ENCODE data around the gene CLIC5. TPM values are rescaled to one million over a fixed set of nuclear protein-coding genes. Genes with fewer than 3 reads are reported as not detected.

Gene CLIC5
- total and polyA plus RNA-seq, 2 of the 8 experiments (the other 6 are each of a cell fraction or from before 2014, with no cell fraction given) = 0.12 to 0.15 TPM

- Histone ChIP-seq H2BK12ac (ENCODE audit: low read depth, low read length) (no peak overlapping the region), H3K27ac (ENCODE audit: low read depth, low read length) (no peak overlapping the region), H3K4ac (replicated peaks; ENCODE audit: insufficient read length, low read depth, low read length) (no peak overlapping the region), H3K23me2 (ENCODE audit: low read depth, low read length) (no peaks in the 10 kb centered on the region), H3K27me3 (replicated peaks in 1 of 4; ENCODE audit: control insufficient read depth in 3 of 4, extremely low read depth in 1 of 4, insufficient read depth in 3 of 4, low read length in 3 of 4) (no peaks in the 10 kb centered on the region), H4K20me1 (replicated peaks in 1 of 2; ENCODE audit: control insufficient read depth in 1 of 2, insufficient read depth in 2 of 2, low read length in 2 of 2) (no peaks in the 10 kb centered on the region), H3K14ac (ENCODE audit: insufficient read length) (no peak overlapping the region), H2BK20ac (ENCODE audit: low read length) (no peak overlapping the region), H2AK5ac (ENCODE audit: low read depth, low read length) (no peak overlapping the region), H2BK15ac (ENCODE audit: low read length) (no peak overlapping the region), H3K4me1 (replicated peaks in 1 of 4; ENCODE audit: control insufficient read depth in 3 of 4, insufficient read depth in 4 of 4, low read length in 3 of 4) (no peaks in the 10 kb centered on the region), H3K9ac (replicated peaks in 1 of 4; ENCODE audit: extremely low read depth in 1 of 4, low read depth in 3 of 4, low read length in 3 of 4) (no peak overlapping the region), H4K91ac (replicated peaks; ENCODE audit: insufficient read length, low read length) (no peak overlapping the region), H2BK120ac (replicated peaks; ENCODE audit: low read depth, low read length) (no peak overlapping the region), H3K36me3 (ENCODE audit: control insufficient read depth in 2 of 4, insufficient read depth in 4 of 4, low read length in 3 of 4) (no peaks in the 10 kb centered on the region), H3K79me1 (ENCODE audit: low read depth, low read length) (no peaks in the 10 kb centered on the region), H3K4me2 (ENCODE audit: insufficient read depth in 1 of 2, low read depth in 2 of 2, low read length in 2 of 2) (no peak overlapping the region), H2BK5ac (ENCODE audit: low read depth, low read length) (no peak overlapping the region), H2AFZ (ENCODE audit: low read length) (peak overlapping the region; percentile 55), H3K23ac (ENCODE audit: insufficient read length) (no peak overlapping the region), H4K8ac (ENCODE audit: extremely low read depth, insufficient read depth, low read length) (no peak overlapping the region), H3K56ac (replicated peaks; ENCODE audit: insufficient read length, low read depth, low read length) (no peak overlapping the region), H3K4me3 (ENCODE audit: extremely low read depth in 1 of 4, insufficient read depth in 2 of 4, low read depth in 3 of 4, low read length in 4 of 4) (no peak overlapping the region), H4K5ac (ENCODE audit: insufficient read length, low read depth, low read length) (no peak overlapping the region), H3K79me2 (ENCODE audit: control insufficient read depth in 1 of 2, insufficient read depth in 2 of 2, low read length in 2 of 2) (no peaks in the 10 kb centered on the region), H3K9me3 (ENCODE audit: insufficient read depth in 2 of 2, low read depth in 1 of 2, low read length in 1 of 2) (no peaks in the 10 kb centered on the region), H3K18ac (ENCODE audit: extremely low read depth, low read length) (no peak overlapping the region)
- 86% methylated on average over 2 of the region's 2 CpGs; no CpG with 5 or more reads in 1 of the 2 experiments for WGBS, 2 experiments (ENCODE audit: extremely low coverage in 1 of 2, insufficient coverage in 1 of 2, insufficient read length in 1 of 2, insufficient replicate concordance in 2 of 2, low coverage in 1 of 2, low lambda C conversion rate in 2 of 2, missing lambda C conversion rate in 1 of 2)
- FAIRE-seq = no peak
- ChIA-PET POLR2A (ENCODE audit: partially characterized antibody) (no interaction called here), CTCF (ENCODE audit: partially characterized antibody) (no interaction called here)
- no peak for DNase-seq (ENCODE audit: low read depth in 1 of 2, low spot score in 2 of 2)
- no peak for TF ChIP-seq SUZ12 (IDR thresholded peaks at IDR 0.05; ENCODE audit: low read length)
- TF ChIP-seq NANOG (IDR thresholded peaks at IDR 0.05; ENCODE audit: insufficient read depth, low read depth, low read length, poor library complexity, severe bottlenecking) = no peak
- TF ChIP-seq KDM4A (IDR thresholded peaks at IDR 0.05; ENCODE audit: low read depth, low read length, severe bottlenecking) = no peak
- TF ChIP-seq SP1 (IDR thresholded peaks at IDR 0.05; ENCODE audit: low read depth, low read length) = no peak
- TF ChIP-seq POLR2A (IDR thresholded peaks at IDR 0.05; ENCODE audit: control extremely low read depth in 1 of 2, low read depth in 2 of 2, low read length in 2 of 2) = no peak
- TF ChIP-seq JUND (IDR thresholded peaks at IDR 0.05; ENCODE audit: low read length) = no peak
- no peak for TF ChIP-seq BRCA1 (IDR thresholded peaks at IDR 0.05; ENCODE audit: low read depth, low read length)
- no peak for TF ChIP-seq ZNF274 (IDR thresholded peaks at IDR 0.05; ENCODE audit: borderline replicate concordance, extremely low read depth, low read length)
- no peak for TF ChIP-seq KDM5A (IDR thresholded peaks at IDR 0.05; ENCODE audit: low read length)
- no peak for TF ChIP-seq RNF2 (IDR thresholded peaks at IDR 0.05; ENCODE audit: borderline replicate concordance, low read depth, low read length, missing control alignments, poor library complexity, severe bottlenecking)
- no peak for TF ChIP-seq CBX5 (IDR thresholded peaks at IDR 0.05; ENCODE audit: low read depth, low read length)
- TF ChIP-seq RFX5 (IDR thresholded peaks at IDR 0.05; ENCODE audit: borderline replicate concordance, low read depth, low read length) = no peak
- no peak for TF ChIP-seq ATF3 (IDR thresholded peaks at IDR 0.05; ENCODE audit: insufficient read depth, low read depth, low read length)
- no peak for TF ChIP-seq EGR1 (IDR thresholded peaks at IDR 0.05; ENCODE audit: borderline replicate concordance, low read depth, low read length)
- no peak for TF ChIP-seq TBP (IDR thresholded peaks at IDR 0.05; ENCODE audit: low read depth, low read length)
Measured at GRCh38 chr6:45988635-45989034, 27.0 kb downstream of the CLIC5 start.

Measured in H1 (cell line).